Activated CD4-positive, alpha-beta memory T cell treated with anti-CD3 and anti-CD28 coated beads, Interleukin-2, amount 10 ng/mL, durations not matched to agents 7 days and 5 days (primary cell): Measurements from ENCODE around the gene CIB2. TPM values are rescaled to one million over a fixed set of nuclear protein-coding genes. Genes with fewer than 3 reads are reported as not detected.
A peak's percentile ranks its signal among the peaks of the same experiment; 100 is the strongest.

Source experiments
- CTCF ChIA-PET: fragments of 350-600 bp; sonication (Branson Sonifier 250); formaldehyde crosslinking; loops from one replicate; lab custom pipeline; 2021; ENCODE audit warnings: antibody characterized with exemption, inconsistent platforms; lab: Charles Lee
- POLR2A ChIA-PET: fragments of 350-600 bp; sonication (Branson Sonifier 250); formaldehyde crosslinking; loops from one replicate; lab custom pipeline; 2021; ENCODE audit warnings: antibody characterized with exemption; lab: Charles Lee
- DNase-seq: peaks from one replicate; pipeline ENCODE4 v3.0.0-alpha.2; 2020
- H3K27ac Mint-ChIP-seq: one replicate; pipeline ENCODE4 v1.8.0; 2021; ENCODE audit warnings: mild to moderate bottlenecking, mixed read lengths
- H3K27me3 Mint-ChIP-seq: one replicate; pipeline ENCODE4 v1.8.0; 2021; ENCODE audit warnings: mixed read lengths
- H3K36me3 Mint-ChIP-seq: one replicate; pipeline ENCODE4 v1.8.0; 2021; ENCODE audit warnings: low read depth, mixed read lengths
- H3K4me1 Mint-ChIP-seq: one replicate; pipeline ENCODE4 v1.8.0; 2021; ENCODE audit warnings: mixed read lengths
- H3K4me3 Mint-ChIP-seq: one replicate; pipeline ENCODE4 v1.8.0; 2021; ENCODE audit warnings: mild to moderate bottlenecking, mixed read lengths
- H3K9me3 Mint-ChIP-seq: one replicate; pipeline ENCODE4 v1.8.0; 2021; ENCODE audit warnings: mixed read lengths
- total RNA-seq, 2 experiments: library from RNA; stranded (reverse); gene quantifications; one replicate each; pipeline ENCODE4 v1.2.3, GENCODE V29; 2021

The CIB2 gene
- 1 to 10 TPM in 1 of 2 experiments, under 1 TPM in 1; 0.91 to 1.1 TPM for total RNA-seq

DNA sequence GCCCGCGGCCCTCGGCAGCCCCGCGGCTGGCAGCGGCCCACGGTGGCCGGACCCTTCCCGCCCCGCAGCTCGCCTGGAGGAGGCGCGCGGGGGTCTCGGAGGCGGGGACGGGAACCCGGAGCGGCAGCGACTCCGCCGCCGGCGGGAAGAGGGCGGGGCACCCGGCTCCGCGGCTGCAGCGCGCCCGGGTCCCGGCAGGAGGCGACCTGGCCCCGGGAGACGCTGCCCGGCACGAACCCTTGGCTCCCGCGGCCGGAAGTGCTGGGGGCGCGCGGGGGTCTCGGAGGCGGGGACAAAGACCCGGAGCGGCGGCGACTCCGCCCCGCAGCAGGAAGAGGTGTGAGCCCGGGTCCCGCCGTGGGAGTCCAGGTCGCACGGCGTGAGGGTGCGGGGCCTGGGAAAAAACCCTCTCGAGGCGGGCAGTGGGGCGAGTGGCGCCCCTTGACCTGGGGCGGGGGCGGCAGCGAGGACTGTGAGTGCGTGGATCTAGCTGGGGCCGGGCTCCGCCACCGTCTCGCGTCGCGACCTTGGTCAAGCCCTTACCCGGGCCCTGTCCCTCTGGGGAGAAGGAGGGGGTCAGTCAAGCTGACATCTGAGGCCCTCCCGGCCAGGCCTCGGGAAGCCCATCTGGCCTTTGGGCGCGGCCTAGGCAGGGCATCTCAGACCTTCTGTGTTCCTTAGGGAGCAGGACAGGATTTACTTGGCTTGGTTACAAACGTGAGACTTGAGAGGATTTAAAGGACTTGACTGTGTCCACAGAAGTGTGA lies at the start of gene CIB2:
CIB2 (minus strand) TSS at position 151 of the 767 bp plus-strand sequence. CDS start 230 bp downstream, outside the sequence.
- peaks cover 2% of the 10 kb centered on the region for H3K27me3 Mint-ChIP-seq
- no peaks in the 10 kb centered on the region for H3K9me3 Mint-ChIP-seq
- CTCF ChIA-PET: interaction anchor here (0.6 to 7.6 kb wide), 16 partner anchors 11 to 349 kb away, joined by 3 to 74 read pairs (median 5); partner anchors contain the start of genes ACSBG1 and IDH3A
- peak; percentile 81 for DNase-seq
- POLR2A ChIA-PET: interaction anchor here (0.7 to 5.4 kb wide), 8 partner anchors 10 to 306 kb away, joined by 3 to 32 read pairs (median 4); partner anchors contain the start of genes IDH3A and IREB2
- no peak within 1 kb of the TSS for H3K27ac Mint-ChIP-seq
- peaks cover 23% of the 10 kb centered on the region for H3K4me1 Mint-ChIP-seq
- H3K36me3 Mint-ChIP-seq: no peaks in the 10 kb centered on the region
- peak within 1 kb of the TSS; percentile 79 for H3K4me3 Mint-ChIP-seq

DNA sequence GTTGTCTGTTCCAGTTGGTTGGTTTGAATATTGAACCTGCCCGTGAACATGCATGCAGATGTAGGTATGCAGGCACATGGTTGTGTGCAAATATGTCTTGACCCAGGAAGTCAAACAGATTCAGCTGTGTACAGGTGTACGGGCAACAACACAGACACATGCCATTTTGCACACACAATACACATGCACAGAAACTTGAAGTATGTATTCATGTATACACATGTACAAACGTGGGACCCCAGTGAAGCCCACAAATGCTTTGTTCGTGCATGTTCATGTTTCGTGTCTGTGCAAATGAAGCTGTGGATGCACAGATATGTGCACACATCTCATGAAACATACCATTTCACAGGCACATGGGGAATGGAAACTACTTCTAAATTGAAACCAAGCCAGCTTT lies 48.7 kb upstream of the CIB2 start:
- no peak overlapping the region for H3K4me3 Mint-ChIP-seq
- ChIA-PET POLR2A (no interaction called here), CTCF (interaction anchor here (0.6 to 3.5 kb wide), 4 partner anchors 15 to 67 kb away, joined by 3 to 17 read pairs (median 6); partner anchors contain the start of genes CIB2 and IDH3A)
- DNase-seq: peak; percentile 2
- H3K27ac Mint-ChIP-seq: no peak overlapping the region
- H3K4me1 Mint-ChIP-seq: peaks cover 2% of the 10 kb centered on the region
- H3K36me3 Mint-ChIP-seq: no peaks in the 10 kb centered on the region
- no peaks in the 10 kb centered on the region for H3K9me3 Mint-ChIP-seq
- peaks cover 2% of the 10 kb centered on the region for H3K27me3 Mint-ChIP-seq

DNA sequence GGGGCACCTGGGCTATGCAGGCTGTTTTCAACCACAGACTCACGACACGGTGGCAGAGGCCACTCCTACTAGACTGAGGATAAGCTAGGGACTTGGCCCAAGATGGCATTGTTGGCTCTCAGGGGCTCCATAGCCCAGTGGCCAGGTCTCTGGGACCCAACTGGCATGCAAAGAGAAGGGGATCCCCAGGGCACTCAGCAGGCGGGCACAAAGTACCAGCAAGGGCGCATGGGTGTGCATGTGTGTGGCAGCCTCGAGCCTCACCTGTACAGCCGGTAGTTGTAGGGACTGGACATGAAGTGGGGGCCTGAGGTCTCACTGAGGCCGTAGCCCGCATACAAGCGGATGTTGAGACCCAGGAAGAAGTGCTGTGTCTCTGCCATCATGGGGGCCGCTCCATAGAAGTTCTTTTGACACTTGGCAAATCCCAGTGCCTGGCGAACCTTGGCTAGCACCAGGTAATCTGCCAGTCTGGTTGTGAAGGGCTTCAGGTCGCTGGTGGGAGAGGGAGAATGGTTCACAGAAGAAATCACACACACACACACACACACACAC lies 48.1 kb upstream of the CIB2 start:
- no peaks in the 10 kb centered on the region for H3K27me3 Mint-ChIP-seq
- H3K36me3 Mint-ChIP-seq: no peaks in the 10 kb centered on the region
- H3K4me3 Mint-ChIP-seq: no peak overlapping the region
- DNase-seq: peak; percentile 14
- no peaks in the 10 kb centered on the region for H3K9me3 Mint-ChIP-seq
- no peak overlapping the region for H3K27ac Mint-ChIP-seq
- peaks cover 6% of the 10 kb centered on the region for H3K4me1 Mint-ChIP-seq
- ChIA-PET POLR2A (no interaction called here), CTCF (interaction anchor here (0.6 to 3.5 kb wide), 5 partner anchors 16 to 74 kb away, joined by 4 to 17 read pairs (median 6); partner anchors contain the start of gene CIB2)

DNA sequence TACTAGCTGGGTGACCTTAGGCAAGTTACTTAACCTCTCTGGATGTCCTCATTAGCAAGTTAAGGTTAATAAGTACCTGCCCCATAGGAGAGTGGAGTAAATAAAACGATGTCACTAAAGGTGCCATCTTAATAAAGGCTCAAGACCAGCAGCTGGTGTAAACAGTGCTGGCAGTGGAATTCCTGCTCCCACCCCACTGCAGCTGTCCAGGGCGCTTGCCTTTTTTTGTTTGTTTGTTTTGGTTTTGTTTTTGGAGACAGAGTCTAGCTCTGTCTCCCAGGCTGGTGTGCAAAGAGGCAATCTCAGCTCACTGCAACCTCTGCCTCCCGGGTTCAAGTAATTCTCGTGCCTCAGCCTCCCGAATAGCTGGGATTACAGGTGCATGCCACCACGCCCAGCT lies 46.8 kb upstream of the CIB2 start:
- CTCF ChIA-PET: interaction anchor here (0.9 to 3.5 kb wide), 9 partner anchors 9 to 79 kb away, joined by 3 to 17 read pairs (median 4); partner anchors contain the start of gene CIB2
- H3K27me3 Mint-ChIP-seq: no peaks in the 10 kb centered on the region
- POLR2A ChIA-PET: no interaction called here
- H3K4me1 Mint-ChIP-seq: peaks cover 18% of the 10 kb centered on the region
- peaks cover 6% of the 10 kb centered on the region for H3K36me3 Mint-ChIP-seq
- H3K4me3 Mint-ChIP-seq: no peak overlapping the region
- H3K9me3 Mint-ChIP-seq: no peaks in the 10 kb centered on the region
- no peak for DNase-seq
- H3K27ac Mint-ChIP-seq: no peak overlapping the region

DNA sequence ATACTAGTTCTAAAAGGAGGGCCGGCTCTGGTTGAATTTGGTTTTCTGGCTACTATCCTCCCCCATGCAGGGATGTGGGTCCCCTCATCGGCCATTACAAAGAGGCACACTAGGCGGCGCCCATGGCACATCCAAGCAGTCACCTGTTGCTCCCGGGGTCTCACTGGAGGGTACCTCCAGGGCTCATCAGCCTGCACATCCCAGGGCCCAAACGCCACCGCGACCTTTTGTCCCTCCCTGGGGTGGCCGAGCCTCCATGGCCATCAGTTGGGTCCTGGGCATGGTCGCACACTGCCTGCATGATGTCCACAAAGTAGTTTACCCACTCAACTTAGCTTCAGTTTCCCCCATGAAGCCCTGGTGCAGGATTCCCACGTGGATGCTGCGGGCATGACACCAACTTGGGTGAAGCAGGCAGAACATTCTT lies 46.2 kb upstream of the CIB2 start:
- Mint-ChIP-seq H3K4me3 (no peak overlapping the region), H3K36me3 (peaks cover 11% of the 10 kb centered on the region), H3K9me3 (no peaks in the 10 kb centered on the region), H3K27ac (no peak overlapping the region), H3K27me3 (no peaks in the 10 kb centered on the region), H3K4me1 (peaks cover 23% of the 10 kb centered on the region)
- ChIA-PET CTCF (interaction anchor here (0.9 to 3.5 kb wide), 9 partner anchors 8 to 80 kb away, joined by 3 to 17 read pairs (median 4); partner anchors contain the start of gene CIB2), POLR2A (no interaction called here)
- peak; percentile 49 for DNase-seq

DNA sequence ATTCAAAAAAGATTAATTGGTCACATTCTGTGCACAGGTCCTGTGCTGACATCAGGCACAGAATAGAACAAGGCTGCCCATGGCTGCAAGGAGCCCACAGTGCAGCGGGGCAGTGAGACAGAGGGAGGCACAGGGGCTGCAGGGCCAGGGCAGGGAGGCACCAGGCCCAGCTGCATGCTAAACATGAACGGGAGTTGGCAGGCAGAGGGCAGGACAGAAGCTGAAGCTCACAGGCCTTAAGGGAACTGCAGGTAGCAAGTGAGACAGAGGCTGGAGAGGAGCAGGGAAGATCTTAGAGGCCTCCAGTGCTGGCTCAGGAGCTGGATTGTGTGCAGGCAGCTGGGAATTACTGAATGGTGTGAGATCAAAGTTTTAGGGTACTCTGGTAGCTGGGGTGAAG lies 44.1 kb upstream of the CIB2 start:
- peaks cover 31% of the 10 kb centered on the region for H3K36me3 Mint-ChIP-seq
- DNase-seq: no peak
- H3K27ac Mint-ChIP-seq: no peak overlapping the region
- H3K9me3 Mint-ChIP-seq: no peaks in the 10 kb centered on the region
- CTCF ChIA-PET: interaction anchor here (1.3 to 3.2 kb wide), 3 partner anchors 9 to 20 kb away, joined by 4 to 17 read pairs (median 5); no protein-coding TSS in a partner anchor
- peaks cover 31% of the 10 kb centered on the region for H3K4me1 Mint-ChIP-seq
- H3K27me3 Mint-ChIP-seq: no peaks in the 10 kb centered on the region
- H3K4me3 Mint-ChIP-seq: no peak overlapping the region
- POLR2A ChIA-PET: interaction anchor here (0.7 kb wide), 1 partner anchor 365 kb away, joined by 3 read pairs; the partner anchor contains the start of gene PSMA4

DNA sequence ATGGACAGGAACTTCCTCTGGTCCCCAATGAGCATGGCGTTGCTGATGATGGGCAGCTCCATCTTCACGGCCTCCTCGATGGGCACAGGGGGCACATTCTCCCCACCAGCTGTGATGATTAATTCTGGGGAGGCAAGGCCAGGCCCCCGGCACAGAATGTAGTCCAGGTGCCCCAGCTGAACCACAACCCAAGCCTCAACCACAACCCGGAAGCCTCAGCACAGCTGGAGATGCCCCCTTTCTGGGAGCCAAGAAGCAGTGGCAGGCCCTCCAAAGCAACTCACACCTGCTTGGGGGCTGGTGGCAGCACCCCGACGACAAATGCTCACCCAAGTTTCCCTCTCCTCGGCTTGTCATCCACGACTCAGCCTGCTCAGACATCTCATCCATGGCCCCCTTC lies 43.2 kb upstream of the CIB2 start:
- ChIA-PET POLR2A (interaction anchor here (0.8 to 1.5 kb wide), 2 partner anchors 9 to 25 kb away, joined by 3 to 5 read pairs; partner anchors contain the start of gene IDH3A), CTCF (interaction anchor here (1.4 to 3.9 kb wide), 3 partner anchors 43 to 66 kb away, joined by 4 to 16 read pairs (median 5); partner anchors contain the start of gene CIB2)
- Mint-ChIP-seq H3K27me3 (no peaks in the 10 kb centered on the region), H3K36me3 (peaks cover 40% of the 10 kb centered on the region), H3K27ac (no peak overlapping the region), H3K4me3 (no peak overlapping the region), H3K4me1 (peaks cover 35% of the 10 kb centered on the region), H3K9me3 (no peaks in the 10 kb centered on the region)
- DNase-seq: peak; percentile 33

DNA sequence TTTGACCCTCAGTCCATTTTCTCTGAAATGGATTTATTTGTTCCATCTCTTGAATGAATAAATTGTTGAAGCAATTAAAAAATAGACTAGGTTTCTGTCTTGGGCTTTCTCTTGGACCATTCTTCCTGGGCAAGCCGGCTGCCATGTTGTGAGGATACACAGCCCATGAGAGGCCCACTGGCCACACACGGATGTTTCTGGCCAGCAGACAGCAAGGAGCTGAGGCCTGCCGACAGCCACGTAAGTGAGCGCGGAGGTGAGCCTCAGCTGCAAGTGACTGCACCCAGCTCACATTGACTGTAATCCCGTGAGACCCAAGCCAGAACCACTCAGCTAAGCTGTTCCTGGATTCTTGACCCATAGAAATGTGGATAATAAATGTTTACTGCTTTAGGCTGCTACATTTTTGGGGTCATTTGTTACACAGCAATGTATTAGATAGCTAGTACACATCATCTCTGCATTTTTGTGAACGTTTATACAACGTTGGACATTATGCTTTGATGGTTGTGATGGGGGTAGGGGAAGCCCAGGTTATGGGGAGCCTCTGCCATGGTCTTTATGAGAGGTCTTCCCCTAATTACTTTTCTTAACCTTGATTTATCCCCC lies 40.7 kb upstream of the CIB2 start:
- H3K9me3 Mint-ChIP-seq: no peaks in the 10 kb centered on the region
- ChIA-PET POLR2A (interaction anchor here (1.7 kb wide), 1 partner anchor 23 kb away, joined by 8 read pairs; the partner anchor contains the start of gene IDH3A), CTCF (interaction anchor here (1.0 to 3.9 kb wide), 5 partner anchors 24 to 71 kb away, joined by 3 to 16 read pairs (median 5); partner anchors contain the start of gene CIB2)
- no peak for DNase-seq
- H3K27me3 Mint-ChIP-seq: no peaks in the 10 kb centered on the region
- no peak overlapping the region for H3K4me3 Mint-ChIP-seq
- peaks cover 51% of the 10 kb centered on the region for H3K4me1 Mint-ChIP-seq
- no peak overlapping the region for H3K27ac Mint-ChIP-seq
- peaks cover 59% of the 10 kb centered on the region for H3K36me3 Mint-ChIP-seq

DNA sequence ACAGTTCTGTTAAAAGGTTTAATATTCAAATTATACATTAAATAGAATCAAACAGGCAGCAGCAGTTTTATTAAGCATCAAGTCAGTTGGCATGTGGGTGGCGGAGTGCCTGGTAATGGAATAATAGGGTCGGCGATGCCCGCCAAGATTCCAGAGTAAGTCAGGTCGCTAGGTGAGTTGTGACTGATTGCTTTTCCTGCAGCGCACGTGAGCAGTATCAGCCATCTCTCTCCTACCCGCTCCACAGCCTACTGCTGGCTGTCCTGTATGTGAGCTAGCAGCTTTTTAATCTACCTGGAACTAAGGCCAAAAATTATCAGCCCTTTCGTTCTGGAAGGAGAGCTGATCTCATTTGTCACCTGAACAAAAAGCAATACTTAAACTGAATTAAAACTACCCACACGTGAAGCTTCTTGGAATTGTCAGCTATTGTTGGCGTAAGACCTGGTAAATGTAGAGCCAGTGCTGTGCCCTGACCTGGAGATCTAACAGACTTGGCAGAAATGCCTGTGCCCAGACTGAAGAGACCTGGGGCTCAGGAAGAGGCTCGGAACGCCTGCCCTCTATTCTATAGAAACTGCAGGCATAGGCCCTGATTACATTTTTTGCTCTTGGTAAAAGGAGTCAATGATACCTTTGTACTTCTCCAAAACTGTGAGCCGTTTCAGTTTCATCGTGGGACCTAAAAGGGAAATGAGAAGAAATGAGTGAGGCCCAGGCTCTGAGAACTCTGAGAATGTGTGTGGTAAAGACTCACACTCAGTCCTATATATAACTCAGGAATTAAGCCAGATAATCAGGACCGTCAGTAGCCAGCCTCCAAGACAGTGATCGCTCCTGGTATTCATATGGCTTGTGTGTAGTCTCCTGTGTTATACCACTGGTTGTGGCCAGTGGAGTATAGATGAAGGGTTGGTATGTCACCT lies 39.9 kb upstream of the CIB2 start:
- no peak overlapping the region for H3K4me3 Mint-ChIP-seq
- DNase-seq: no peak
- peaks cover 58% of the 10 kb centered on the region for H3K4me1 Mint-ChIP-seq
- ChIA-PET CTCF (interaction anchor here (0.7 to 3.9 kb wide), 3 partner anchors 24 to 40 kb away, joined by 3 to 16 read pairs (median 4); partner anchors contain the start of gene CIB2), POLR2A (interaction anchor here (1.7 kb wide), 1 partner anchor 22 kb away, joined by 8 read pairs; the partner anchor contains the start of gene IDH3A)
- peaks cover 66% of the 10 kb centered on the region for H3K36me3 Mint-ChIP-seq
- no peaks in the 10 kb centered on the region for H3K9me3 Mint-ChIP-seq
- no peaks in the 10 kb centered on the region for H3K27me3 Mint-ChIP-seq
- H3K27ac Mint-ChIP-seq: peak overlapping the region; percentile 32

DNA sequence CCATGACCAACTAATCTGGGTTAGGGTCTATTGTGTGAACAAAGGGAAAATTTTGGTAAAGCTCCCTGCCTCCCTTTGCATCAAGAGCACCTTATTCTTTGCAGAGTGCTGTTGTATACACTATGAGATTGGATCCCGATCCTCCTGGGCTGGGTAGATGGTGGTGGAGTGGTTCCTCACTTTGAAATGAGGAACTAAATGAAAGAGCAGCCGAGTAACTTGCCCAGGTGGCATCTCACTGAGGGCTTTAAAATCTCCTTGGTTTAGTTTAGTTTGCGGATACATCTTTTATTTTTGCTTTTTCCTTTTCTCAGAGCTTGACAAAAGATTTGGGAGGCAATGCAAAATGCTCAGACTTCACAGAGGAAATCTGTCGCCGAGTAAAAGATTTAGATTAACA lies 37.4 kb upstream of the CIB2 start:
- ChIA-PET CTCF (interaction anchor here (1.0 to 1.8 kb wide), 3 partner anchors 9 to 37 kb away, joined by 3 to 7 read pairs (median 4); partner anchors contain the start of gene CIB2), POLR2A (interaction anchor here (1.3 to 4.6 kb wide), 3 partner anchors 19 to 60 kb away, joined by 3 to 29 read pairs (median 4); partner anchors contain the start of genes CIB2 and IDH3A)
- Mint-ChIP-seq H3K9me3 (no peaks in the 10 kb centered on the region), H3K4me3 (no peak overlapping the region), H3K27ac (peak overlapping the region; percentile 31), H3K36me3 (peaks cover 81% of the 10 kb centered on the region), H3K4me1 (peaks cover 46% of the 10 kb centered on the region), H3K27me3 (no peaks in the 10 kb centered on the region)
- no peak for DNase-seq

DNA sequence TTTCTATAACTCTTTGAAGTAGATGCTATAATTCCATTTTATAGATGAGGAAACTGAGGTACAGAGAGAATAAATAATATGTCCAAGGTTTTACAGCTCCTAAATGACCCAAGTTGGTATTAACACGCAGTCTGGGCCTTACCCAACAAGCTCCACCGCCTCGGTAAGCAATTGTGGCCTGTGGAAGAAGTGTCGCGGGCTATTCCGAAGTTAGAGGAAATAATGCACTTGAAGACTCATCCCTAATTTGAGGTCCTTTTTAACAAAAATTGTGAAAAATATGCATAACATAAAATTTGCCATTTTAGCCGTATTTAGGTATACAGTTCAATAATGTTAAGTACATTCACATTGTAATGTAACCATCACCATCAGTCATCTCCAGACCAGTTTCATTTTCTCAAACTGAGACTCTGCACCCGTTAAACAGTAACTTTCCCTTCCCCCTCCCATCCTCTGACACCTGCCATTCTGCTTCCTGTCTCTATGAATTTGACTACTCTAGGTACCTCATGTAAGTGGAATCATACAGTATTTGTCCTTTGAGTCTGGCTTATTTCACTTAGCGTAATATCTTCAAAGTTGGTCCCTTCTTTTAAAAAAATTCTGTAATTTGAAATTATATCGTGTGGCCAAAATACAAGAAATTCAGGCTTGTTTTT lies 36.1 kb upstream of the CIB2 start:
- ChIA-PET POLR2A (interaction anchor here (1.4 to 4.6 kb wide), 2 partner anchors 18 to 37 kb away, joined by 3 to 29 read pairs; partner anchors contain the start of genes CIB2 and IDH3A), CTCF (interaction anchor here (1.0 to 1.8 kb wide), 4 partner anchors 10 to 208 kb away, joined by 3 to 7 read pairs (median 4); partner anchors contain the start of gene CIB2)
- H3K4me1 Mint-ChIP-seq: peaks cover 36% of the 10 kb centered on the region
- H3K36me3 Mint-ChIP-seq: peaks cover 81% of the 10 kb centered on the region
- H3K4me3 Mint-ChIP-seq: peak overlapping the region; percentile 40
- DNase-seq: peak; percentile 53
- H3K27me3 Mint-ChIP-seq: no peaks in the 10 kb centered on the region
- H3K27ac Mint-ChIP-seq: peak overlapping the region; percentile 71
- H3K9me3 Mint-ChIP-seq: no peaks in the 10 kb centered on the region
